ENCODE measurements around the gene CCDC92.
A peak's percentile ranks its signal among the peaks of the same experiment; 100 is the strongest.

The CCDC92 gene

DNA sequence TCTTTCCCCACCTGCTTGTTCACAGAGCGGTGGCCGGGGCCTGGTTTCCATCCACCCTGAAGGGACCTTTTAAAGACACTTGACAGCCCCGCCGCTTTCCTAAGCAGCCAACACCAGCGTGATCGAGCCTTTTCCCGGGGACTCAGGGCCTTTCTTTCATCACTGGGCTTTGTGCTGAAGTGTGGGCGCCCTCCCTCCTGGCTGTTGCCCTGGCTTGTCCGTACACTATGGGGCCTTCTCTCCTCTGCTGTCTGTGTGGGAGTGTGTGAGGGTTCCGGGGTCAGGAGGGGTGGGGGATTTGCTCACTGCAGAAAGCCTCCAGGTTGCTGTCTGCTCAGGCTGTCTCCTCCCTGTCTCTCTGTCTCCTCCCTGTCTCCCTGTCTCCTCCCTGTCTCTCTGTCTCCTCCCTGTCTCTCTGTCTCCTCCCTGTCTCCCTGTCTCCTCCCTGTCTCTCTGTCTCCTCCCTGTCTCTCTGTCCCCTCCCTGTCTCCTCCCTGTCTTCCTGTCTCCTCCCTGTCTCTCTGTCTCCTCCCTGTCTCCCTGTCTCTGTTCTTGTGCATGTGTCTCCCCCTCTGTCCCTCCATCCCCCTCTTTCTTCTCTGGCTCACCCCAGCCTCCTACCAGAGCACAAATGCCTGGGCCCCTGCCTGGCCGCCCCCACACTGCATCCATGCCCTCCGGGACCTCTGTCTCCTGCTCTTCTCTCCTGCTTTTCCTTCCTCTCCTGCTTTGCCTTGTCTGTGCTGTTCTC, 64.7 kb downstream of the CCDC92 start:
- no peak for DNase-seq

DNA sequence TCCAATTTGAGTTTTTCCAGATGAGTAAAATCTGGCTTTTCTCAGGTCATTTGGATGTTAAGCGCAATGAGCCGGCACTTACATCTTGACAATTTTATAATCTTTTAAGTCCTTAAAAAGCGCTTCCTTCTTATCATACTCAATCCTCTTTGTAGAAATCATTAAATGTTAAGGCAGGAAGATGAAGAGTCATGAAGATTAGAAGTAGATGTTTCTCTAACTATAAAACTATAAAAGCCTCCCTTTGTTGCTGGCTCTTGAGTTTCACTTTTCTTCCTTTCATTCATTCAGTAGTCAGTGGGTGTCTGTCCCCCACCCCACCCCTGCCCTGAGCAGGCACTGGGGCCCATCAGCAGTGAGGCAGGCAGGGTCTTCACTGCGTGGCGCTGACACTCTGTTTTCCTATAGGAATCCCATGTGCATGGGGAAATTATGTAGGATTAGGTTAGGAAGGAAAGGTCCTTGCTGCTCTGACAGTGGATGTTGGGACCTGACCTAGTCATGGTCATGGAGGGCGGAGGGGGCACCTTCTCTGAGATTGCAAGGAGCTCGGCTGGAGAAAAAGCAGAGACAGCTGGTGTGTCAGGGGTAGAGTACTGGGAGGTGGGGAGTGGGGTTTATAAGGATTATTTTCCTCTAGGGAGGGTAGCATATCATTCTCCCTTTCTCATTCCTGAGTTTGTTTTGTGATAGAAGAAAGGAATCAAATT, 65.8 kb downstream of the CCDC92 start:
- no peak for DNase-seq

DNA sequence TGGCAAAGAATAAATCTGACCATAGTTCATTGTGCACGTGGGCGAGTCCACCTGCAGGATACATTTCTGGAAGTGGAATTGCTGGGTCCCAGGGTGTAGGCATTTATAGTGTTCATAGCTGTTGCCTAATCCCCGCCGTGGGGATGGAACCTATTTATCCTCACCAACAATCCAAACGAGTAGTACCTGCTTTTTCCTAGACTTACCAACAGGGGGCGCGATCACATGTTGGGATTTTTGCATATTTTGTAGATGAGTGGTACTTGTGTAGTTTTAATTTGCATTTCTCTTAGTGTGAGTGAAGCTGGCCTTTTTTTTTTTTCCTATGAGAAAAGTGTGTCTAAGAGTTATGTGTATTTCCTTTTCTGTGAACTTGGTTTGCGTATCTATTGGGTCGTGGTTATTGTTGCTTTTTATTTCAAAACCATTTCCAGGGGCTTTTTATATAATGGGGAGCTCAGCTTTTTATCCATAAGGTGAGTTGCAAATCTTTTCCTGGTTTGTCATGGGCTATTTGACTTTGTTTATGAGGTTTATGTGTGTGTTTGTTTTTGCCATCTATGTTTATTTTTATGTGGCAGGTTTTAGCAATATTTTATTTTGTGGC, 67.2 kb downstream of the CCDC92 start:
- peak; percentile 77 for DNase-seq

DNA sequence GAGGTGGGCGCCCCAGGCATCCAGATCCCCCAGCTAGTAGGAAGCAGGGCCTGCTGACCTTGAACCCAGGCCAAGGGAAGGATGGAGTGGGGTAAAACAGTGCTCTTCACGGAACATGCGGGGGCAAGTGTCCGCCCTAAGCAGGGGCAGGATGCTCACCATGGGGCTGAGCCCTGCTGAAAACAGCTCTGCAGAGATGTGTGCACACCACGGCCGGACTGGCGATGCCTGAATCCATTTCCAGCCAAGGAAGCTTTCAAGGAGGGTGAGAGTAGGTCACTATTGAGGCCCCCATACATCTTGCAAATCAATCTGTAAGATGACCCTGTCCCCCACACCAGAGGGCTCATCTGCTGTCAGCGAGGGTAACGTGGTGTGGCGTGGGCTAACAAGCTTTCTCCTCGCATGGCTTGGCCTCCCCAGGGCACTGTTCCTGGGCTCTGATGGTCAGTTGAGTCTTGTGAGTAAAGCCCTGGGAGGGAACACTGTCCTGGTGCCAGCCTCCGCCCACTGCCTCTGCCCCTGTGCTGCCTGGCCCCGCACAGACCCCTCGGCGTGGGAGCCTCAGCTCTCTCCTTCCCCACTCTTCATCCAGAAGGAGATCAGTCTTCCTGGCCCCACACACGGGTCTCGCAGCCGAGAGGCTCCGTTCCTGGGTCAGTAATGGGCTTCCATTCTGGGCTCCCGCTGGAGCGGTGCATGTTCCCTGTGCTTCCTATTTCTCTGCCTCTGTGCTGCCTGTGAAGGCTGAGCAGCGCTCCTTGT, 69.1 kb downstream of the CCDC92 start:
- no peak for DNase-seq

DNA sequence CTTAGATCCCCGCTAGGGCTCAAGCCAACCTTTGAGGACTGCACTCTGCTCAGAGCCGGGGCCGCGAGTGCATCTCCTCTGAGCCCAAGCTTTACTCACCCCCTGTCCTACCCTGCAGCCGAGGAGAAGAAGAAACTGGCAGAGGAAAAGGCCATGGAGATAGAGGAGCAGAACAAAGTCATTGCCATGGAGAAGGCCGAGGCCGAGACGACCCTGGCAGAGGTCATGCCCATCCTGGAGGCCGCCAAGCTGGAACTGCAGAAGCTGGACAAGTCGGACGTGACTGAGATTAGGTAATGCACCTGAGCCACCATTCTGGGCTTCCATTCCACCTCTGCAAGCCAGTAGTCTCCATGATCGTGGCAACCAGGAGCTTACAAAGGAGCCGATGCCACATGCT, 69.8 kb downstream of the CCDC92 start:
- DNase-seq: no peak

DNA sequence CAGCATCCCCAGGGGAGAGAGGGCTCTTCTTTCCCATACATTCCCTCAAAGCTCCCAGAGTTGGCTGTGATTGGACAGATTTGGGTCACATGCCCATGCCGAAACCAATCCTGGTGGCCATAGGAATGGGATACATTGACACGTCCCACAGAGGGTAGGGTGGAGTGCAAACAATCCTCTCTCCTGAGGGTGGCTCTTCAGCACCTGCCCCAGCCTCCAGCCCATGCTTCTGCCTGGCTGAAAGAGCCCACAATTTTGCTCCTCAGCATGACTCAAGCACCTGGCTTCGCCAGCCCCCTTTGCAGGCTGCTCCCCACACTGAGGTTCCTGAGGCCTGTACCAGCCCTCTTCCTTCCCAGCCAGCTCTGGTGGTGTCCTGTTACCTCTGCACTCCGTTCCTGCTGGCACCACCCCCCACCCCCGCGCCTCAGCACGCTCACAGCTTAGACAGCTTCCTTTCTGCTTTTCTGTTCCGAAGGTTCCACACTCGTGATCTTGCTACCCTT, 71.7 kb downstream of the CCDC92 start:
- no peak for DNase-seq

DNA sequence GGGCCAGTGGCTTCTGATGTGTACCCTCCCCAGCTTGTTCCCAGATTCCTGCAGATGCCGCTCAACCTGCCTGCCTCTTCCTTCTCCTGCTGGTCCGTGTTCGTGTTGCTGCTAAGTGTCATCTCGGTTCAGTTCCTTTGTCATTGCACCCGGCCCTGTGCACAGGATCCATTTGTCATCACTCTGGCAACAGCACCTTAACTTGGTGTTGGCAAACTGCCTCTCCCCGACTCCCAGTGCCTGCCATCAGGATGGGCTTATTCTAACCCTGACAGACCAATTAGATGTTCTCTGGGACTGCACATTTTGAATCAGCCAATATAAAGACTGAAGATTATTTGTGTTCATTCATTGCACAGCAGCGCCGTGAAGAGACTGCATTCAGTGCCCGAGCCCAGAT, 73.3 kb downstream of the CCDC92 start:
- no peak for DNase-seq

DNA sequence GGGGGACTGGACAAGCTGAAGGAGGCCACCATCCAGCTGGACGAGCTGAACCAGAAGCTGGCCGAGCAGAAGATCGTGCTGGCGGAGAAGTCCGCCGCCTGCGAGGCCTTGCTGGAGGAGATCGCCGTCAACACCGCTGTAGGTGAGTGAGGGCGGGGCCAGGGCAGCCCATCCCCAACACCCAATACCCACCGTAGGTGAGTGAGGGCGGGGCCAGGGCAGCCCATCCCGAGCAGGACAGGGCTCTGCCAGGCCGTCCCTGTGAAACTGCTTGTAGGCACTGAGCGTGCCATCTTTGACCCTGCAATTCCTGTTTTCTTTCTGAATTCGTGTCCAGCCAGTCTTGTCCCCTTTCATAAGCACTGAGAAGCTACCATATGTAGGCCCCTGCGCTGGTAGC, 74.0 kb downstream of the CCDC92 start:
- DNase-seq: no peak

DNA sequence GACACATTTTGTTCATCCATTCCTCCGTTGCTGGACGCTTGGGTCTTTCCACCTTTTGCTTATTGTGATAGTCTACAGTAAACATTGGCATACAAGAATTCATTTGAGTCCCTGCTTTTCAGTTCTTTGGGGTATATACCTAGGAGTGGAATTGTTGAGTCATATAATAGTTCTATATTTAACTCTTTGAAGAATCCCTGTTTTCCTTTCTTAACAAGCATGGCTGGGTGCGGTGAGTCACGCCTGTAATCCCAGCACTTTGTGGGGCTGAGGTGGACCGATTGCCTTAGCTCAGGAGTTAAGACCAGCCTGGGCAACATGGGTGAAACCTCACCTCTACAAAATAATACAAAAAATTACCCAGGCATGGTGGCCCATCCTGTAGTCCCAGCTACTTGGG, 75.4 kb downstream of the CCDC92 start:
- peak; percentile 78 for DNase-seq

DNA sequence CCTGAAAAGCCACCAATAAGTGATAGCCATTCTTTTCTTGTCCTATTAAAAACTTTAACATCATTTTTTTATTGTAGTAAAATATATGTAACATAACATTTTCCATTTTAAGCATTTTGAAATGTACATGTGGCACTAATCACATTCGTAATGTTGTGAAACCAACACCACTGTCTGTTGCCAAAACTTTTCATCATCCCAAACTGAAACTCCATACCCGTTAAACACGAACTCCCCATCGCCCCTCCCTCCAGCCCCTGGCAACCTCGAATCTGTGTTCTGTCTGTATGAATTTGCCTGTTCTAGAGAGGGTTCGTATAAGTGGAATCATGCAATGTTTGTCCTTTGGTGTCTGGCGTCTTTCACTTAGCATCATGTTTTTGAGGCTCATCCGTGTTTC, 75.9 kb downstream of the CCDC92 start:
- peak; percentile 26 for DNase-seq

DNA sequence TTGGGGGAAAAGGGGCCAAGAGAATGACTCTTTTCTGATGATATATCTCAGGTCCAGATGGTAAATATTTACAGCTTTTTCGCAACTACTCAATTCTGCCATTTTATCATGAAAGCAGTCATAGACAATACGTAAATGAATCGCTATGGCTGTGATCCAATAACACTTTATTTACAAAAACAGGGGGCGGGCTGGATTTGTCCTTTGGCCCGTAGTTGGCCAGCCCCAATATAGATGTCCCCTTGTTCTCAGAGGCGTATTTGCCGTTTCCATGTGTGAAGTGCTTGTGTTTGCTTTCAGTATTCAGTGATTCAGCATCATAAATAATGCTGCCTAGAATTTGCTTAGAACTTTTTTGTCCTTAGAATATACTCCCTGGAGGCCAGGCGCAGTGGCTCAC, 77.2 kb downstream of the CCDC92 start:
- DNase-seq: no peak

DNA sequence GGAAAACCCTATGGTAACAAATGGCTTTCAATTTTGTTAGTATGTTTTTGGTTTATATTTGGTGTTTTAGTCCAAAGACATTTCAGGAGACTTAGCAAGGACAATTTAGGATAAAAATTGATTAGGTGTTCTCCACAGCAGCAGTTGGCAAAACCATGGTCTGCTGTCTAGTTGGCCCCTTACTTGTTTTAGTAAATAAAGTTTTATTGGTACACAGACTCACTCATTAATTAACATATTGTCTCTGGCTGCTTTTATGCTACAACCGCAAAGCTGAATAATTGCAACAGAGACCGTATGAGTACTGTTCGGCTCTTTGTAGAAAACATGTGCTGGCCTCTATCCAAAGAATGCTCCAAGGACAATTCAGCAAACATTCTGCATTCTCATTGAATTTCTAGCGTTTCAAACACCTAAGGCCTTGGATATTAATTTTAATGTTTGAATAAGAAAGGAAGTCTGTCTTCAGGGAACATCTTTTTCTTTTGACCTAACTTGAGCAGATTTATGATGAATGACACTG, 77.7 kb downstream of the CCDC92 start:
- no peak for DNase-seq

DNA sequence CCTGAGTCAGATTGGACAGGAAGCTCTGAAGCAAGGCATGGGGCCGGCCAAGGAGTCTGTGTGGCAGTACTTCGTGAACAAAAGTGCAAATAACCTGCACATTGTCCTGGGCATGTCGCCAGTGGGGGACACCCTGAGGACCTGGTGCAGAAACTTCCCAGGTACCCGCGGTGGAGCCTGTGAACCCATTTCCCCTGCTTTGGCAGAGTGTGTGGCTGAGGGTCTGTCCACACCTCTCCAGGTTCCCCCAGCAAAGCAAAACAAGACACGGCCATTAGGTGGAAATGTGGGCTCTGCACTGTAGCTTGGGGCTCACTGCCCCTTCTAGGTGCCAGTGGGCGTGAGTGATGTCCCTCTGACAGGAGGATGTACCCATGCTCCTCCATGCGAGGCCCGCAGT, 79.4 kb downstream of the CCDC92 start:
- DNase-seq: no peak

DNA sequence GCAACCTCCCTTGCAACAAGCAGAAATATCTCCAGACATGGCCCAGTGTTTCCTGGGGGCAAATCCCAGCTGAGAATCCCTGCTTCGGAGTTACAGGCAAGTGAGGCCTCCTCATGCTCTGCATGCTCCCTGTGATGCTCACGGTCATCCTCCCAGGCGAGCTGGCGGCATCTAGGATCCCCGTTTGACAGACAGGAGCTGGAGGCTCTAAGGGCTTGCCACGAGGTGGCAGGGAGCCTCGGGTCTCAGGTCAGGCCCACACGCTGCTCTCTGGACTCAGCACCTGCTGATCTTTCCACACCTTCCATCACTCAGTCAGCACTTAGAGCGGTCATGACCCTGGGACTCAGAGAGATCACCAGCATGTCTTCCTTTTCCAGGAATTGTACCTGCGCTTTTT, 79.8 kb downstream of the CCDC92 start:
- DNase-seq: no peak

DNA sequence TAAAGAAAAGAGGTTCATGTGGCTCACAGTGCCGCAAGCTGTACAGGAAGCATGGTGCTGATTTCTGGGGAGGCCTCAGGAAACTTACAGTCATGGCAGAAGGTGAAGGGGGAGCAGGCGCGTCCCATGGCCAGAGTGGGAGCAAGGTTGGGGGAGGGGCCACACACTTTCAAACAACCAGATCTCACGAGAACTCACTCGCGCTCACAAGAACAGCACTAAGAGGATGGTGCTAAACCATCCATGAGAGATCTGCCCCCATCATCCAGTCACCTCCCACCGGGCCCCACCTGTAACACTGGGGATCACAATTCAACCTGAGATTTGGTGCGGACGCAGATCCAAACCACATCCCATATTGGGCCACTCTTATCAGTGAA, 80.5 kb downstream of the CCDC92 start:
- no peak for DNase-seq

DNA sequence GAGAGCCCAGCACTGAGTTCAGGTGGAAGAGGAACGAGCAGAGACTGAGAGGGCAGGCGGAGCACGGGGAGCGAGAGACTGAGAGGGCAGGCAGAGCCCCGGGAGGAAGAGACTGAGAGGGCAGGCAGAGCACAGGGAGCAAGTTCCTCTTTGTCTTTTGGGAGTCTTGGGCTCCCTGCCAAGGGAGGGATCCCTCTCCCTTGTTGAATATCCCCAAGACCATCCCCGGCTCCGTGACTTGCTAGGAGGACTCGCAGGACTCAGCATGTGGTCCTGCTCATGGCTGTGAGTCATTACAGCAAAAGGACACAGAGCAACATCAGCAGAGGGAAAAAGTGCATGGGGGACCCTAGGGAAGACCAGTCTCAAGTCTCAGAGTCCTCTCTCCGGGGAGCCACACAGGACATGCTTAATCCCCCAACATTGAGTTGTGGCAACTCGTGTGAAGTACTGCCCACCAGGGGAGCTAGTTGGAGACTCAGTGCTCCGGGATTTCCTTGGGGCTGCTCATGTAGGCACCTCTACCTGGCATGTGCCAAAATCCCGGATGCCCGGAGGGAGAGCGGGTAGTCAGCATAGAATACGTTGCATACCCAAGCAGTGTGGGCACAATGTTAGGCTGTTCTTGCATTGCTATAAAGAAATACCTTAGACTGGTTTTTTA, 81.0 kb downstream of the CCDC92 start:
- no peak for DNase-seq

DNA sequence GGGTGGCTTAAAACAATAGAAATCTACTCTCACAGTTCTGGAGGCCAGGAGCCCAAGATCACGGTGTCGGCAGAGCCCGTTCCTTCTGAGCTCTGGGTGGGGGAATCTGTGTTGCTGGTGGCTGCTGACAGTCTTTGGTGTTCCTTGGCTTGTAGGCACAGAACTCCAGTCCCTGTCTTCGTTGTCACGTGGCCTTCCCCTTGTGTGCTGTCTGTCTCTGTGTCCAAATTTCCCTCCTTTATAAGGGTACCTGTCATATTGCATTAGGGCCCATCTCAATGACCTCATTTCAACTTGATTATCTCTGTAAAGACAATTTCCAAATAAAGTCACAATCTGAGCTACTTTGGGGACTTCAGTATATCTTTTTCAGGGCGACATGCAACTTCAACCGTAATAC, 81.6 kb downstream of the CCDC92 start:
- no peak for DNase-seq

DNA sequence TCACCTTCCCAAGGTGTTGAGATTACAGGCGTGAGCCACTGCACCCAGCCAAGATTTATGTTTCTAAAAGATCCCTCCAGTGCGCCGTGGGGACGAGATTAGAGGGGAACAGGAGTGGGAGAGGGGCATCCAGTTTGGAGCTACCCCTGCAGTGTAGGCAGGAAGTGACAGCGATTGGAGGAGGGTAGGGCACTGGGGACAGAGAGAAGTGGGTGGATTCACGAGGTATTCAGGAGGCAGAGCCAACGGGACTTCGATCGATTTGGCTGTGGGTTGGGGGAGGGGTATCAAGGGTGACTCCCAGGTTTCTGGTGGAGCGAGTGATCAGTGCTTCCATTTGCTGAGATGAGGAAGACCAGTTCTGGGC, 82.1 kb downstream of the CCDC92 start:
- no peak for DNase-seq

DNA sequence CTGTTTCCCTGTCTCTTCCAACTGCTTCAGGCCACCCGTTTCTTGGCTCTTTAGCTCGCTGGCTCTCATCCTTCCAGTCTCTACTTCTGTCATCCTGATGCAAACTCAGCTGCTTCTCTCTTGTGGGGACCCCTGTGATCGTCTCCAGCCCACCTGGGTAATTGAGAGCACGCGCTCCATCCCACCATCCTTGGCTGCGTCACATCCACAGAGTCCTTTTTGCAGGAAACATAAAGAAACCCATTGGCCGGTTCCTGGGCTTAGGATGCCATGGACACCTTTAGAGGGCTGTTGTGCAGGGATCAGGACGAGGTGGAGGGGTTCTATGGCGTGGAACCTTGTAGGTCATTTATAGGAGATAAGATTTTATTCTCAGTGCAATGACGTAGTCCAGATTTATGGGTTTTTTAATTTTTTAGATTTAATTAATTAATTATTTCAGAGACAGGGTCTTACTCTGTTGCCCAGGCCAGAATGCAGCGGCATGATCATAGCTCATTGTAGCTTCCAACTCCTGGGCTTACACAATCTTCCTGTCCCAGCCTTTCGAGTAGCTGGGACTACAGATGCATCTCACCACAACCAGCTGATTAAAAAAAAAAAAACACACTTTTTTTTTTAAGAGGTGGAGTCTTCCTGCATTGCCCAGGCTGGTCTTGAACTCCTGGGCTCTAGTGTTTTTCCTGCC, 82.6 kb downstream of the CCDC92 start:
- no peak for DNase-seq

DNA sequence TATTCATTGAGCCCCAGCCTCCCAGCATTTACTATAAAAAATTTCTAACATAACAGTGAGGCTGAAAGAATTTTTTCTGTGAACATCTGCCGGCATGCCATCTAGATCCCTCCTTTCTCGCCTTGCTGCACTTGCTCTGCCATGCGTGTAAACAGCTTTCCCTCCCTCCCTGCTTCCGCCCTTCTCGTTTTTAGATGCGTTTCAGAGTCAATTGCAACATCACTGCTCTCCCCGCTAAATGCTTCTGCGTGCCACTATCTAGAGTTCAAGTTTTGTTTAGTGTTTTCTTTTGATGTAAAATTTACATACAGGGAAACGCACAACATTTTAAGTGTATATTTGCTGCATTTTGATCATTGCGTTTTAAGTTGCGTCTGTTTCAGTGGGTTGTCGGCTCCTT, 83.6 kb downstream of the CCDC92 start:
- no peak for DNase-seq

DNA sequence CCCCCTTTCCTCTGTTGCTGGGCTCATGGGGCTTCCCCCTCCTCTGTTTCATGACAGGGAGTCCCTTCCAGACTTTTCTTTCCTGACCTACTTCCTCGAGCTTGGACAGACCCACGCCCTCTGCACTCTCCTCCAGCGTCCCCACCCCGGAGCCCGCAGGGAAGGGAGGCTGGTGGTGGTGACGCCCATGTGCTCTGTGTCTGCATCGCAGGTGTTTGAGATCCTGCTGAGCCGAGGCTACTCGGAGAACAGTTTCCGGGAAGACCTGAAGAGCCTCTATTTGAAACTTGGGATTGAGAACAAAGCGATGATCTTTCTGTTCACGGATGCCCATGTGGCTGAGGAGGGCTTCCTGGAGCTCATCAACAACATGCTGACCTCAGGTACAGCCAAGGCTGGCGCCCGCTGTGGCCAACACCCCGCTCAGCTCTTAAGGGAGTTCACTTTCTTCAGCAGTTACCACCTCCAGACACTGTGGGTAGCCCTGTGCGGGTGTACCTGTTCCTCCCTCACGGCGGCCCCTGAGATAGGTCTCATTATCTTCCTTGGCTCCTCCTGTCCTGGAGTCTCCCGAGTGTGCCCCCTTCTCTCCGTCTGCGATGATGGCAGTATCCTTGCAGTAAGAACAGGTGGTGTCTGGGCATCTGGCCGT, 85.6 kb downstream of the CCDC92 start:
- DNase-seq: no peak

DNA sequence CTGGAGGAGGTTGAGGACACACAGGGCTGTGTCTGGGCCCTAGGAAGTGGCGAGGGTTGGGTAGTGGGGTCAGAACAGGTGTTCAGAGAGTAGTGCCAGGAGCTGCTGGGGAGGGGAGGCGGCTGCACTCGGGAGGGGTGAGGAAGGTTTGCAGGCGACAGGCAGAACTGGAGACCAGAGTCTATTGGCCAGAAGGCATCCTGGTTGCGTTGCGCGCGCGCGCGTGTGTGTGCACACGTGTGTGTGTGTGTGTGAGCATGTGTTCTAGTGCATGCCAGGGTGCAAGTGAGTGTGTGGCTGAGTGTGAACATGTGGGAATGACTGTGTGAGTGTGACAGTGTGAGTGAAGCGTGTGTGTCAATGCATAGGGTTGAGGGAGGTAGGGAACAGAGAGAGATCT, 86.4 kb downstream of the CCDC92 start:
- DNase-seq: no peak

Data from HCEC 1CT (cell line).